Tibial nerve (tissue), 4 donors: ENCODE data around the gene ARHGAP36. TPM values are rescaled to one million over a fixed set of nuclear protein-coding genes. Genes with fewer than 3 reads are reported as not detected.

Source experiments
- DNase-seq, 2 donors: peaks; one replicate each; pipeline ENCODE4 v3.0.0-alpha.2; 2019; ENCODE audit warnings: low spot score in 2 of 2
- H3K27ac ChIP-seq, 4 donors: fragments of 200-600 bp; sonication (generic) in 3 of 4; one replicate each; pipeline ENCODE4 v1.5.1; 2017 to 2019; ENCODE audit warnings: mild to moderate bottlenecking in 1 of 4
- H3K27me3 ChIP-seq, 2 donors: fragments of 200-600 bp; sonication (generic) in 1 of 2; one replicate each; pipeline versions ENCODE4 v1.5.1 to v1.6.0; 2017 to 2019
- H3K36me3 ChIP-seq, 3 donors: fragments of 200-600 bp; sonication (generic); one replicate each; pipeline ENCODE4 v1.5.1; 2018 to 2019
- H3K4me1 ChIP-seq, 4 donors: fragments of 200-600 bp; sonication (generic) in 3 of 4; one replicate each; pipeline ENCODE4 v1.5.1; 2017 to 2019
- H3K4me3 ChIP-seq, 4 donors: fragments of 200-600 bp; sonication (generic) in 3 of 4; one replicate each; pipeline ENCODE4 v1.5.1; 2017 to 2019; ENCODE audit warnings: mild to moderate bottlenecking in 1 of 4, moderate library complexity in 1 of 4
- H3K9me3 ChIP-seq, 4 donors: fragments of 200-600 bp; sonication (generic) in 3 of 4; one replicate each; pipeline ENCODE4 v1.5.1; 2017 to 2019
- EP300 ChIP-seq, 2 donors: sonication (generic); formaldehyde crosslinking; IDR thresholded peaks; one replicate each; pipeline ENCODE4 v1.6.1; 2017; ENCODE audit warnings: antibody characterized with exemption in 2 of 2, mild to moderate bottlenecking in 1 of 2
- POLR2A ChIP-seq, 2 donors: fragments of 450-650 bp; IDR thresholded peaks; one replicate each; pipeline ENCODE4 v1.6.1; 2017; ENCODE audit warnings: antibody characterized with exemption in 2 of 2, mild to moderate bottlenecking in 2 of 2, moderate library complexity in 2 of 2
- WGBS, 2 donors: methylation state at CpG; one replicate each; pipeline ENCODE4 v1.1.5; 2018; 5-methylcytosine and 5-hydroxymethylcytosine counted together
- total RNA-seq, 4 donors: library from RNA; depleted of rRNA; stranded (reverse); fragments of >200 nt; gene quantifications; one replicate each; pipeline ENCODE4 v1.1.0, GENCODE V29; 2016
- TF ChIP-seq, protein P1 (sequence below), 5 experiments: fragments of 200-600 bp in 3 of 5; fragments of 450-650 bp in 2 of 5; sonication (generic) in 3 of 5; IDR thresholded peaks; one replicate each; pipeline ENCODE4 v1.5.1; 2016 to 2019; ENCODE audit warnings: antibody characterized with exemption in 5 of 5, mild to moderate bottlenecking in 3 of 5, moderate library complexity in 2 of 5

The ARHGAP36 gene
- total RNA-seq = not detected

DNA sequence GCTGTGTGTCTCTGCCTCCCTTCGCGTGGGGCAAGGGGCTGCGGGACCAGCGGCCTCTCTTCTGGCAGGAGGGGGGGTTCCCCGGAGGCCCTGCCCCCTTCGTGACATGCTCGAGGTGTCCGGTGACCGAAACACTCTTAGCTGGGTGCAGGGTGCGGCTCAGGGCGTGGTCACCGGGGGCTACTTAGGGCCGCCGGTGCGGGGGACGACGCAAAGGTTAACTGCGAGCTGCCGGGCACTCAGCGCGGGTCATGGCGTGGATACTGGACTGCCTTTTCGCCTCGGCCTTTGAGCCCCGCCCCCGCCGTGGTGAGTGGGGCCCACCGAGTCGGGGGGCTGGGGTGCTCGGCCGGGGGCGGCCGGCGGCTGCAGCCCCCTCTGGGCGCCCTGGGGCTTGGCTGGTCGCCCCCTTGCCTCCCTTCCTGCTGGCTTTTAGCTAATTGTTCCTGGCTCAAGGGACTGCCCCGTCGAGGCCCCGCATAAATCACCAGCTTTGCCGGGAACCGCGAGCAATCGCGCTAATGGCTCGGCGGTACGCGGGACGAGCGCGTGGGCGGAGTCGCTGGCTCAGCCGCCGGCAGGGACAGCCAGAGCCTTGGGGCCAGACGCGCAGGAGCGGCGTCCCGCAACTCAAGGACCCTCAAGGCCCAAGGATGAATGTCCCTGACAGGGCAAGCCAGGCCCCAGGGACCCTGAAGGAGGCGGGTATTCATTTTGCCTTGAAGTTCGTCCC lies at the start of gene ARHGAP36:
TSS of gene ARHGAP36 (plus strand) at position 211 of the 733 bp plus-strand sequence. CDS start 23,320 bp downstream, outside the sequence.
- Histone ChIP-seq H3K4me3 (no peak within 1 kb of the TSS), H3K9me3 (no peaks in the 10 kb centered on the region), H3K27me3 (peaks cover 0 to 32% of the 10 kb centered on the region in 2 donors), H3K27ac (no peak within 1 kb of the TSS), H3K4me1 (peaks cover 0 to 6% (median 0%) of the 10 kb centered on the region in 4 donors), H3K36me3 (no peaks in the 10 kb centered on the region)
- 36% methylated on average over 56 of the region's 62 CpGs; no CpG with 5 or more reads in 1 of the 2 donors for WGBS, 2 donors
- DNase-seq = no peak
- TF ChIP-seq EP300 (IDR thresholded peaks at IDR 0.05) (no peak), POLR2A (IDR thresholded peaks at IDR 0.05) (no peak)
- TF ChIP-seq, protein P1, sequence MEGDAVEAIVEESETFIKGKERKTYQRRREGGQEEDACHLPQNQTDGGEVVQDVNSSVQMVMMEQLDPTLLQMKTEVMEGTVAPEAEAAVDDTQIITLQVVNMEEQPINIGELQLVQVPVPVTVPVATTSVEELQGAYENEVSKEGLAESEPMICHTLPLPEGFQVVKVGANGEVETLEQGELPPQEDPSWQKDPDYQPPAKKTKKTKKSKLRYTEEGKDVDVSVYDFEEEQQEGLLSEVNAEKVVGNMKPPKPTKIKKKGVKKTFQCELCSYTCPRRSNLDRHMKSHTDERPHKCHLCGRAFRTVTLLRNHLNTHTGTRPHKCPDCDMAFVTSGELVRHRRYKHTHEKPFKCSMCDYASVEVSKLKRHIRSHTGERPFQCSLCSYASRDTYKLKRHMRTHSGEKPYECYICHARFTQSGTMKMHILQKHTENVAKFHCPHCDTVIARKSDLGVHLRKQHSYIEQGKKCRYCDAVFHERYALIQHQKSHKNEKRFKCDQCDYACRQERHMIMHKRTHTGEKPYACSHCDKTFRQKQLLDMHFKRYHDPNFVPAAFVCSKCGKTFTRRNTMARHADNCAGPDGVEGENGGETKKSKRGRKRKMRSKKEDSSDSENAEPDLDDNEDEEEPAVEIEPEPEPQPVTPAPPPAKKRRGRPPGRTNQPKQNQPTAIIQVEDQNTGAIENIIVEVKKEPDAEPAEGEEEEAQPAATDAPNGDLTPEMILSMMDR (IDR thresholded peaks at IDR 0.05) = no peak

DNA sequence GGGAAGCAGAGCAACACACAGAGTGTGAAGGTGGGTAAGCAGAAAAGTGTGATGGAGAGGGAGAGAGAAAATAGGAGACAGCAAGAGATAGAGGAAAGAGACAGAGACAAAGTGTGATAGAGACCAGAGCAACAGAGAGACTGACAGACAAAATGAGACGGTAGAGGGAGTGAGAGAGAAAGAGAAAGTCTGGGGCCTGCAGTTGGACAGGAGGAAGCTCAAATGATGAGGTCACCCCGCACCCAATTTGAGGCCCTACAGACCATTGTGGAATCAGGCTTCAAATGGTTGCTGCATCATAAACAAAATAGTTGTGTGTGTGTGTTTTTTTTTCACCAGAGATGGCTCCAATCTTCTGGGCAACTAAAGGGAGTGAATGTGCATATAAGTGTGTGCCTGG lies 48.0 kb upstream of the ARHGAP36 start:
- no peak for DNase-seq
- Histone ChIP-seq H3K4me3 (no peak overlapping the region), H3K36me3 (no peaks in the 10 kb centered on the region), H3K27me3 (peaks cover 0 to 13% of the 10 kb centered on the region in 2 donors), H3K4me1 (no peaks in the 10 kb centered on the region), H3K9me3 (no peaks in the 10 kb centered on the region), H3K27ac (no peak overlapping the region)
- WGBS, 2 donors = 63 to 74% methylated on average over 2 of the region's 2 CpGs
- TF ChIP-seq, protein P1 (IDR thresholded peaks at IDR 0.05) = no peak
- TF ChIP-seq POLR2A (IDR thresholded peaks at IDR 0.05) (no peak), EP300 (IDR thresholded peaks at IDR 0.05) (no peak)

GRCh38 chrX:131025336-131025735 lies 32.8 kb upstream of the ARHGAP36 start:
- H3K36me3 ChIP-seq = no peaks in the 10 kb centered on the region
- H3K9me3 ChIP-seq = no peaks in the 10 kb centered on the region
- no peak overlapping the region for H3K4me3 ChIP-seq
- WGBS, 2 donors = 55 to 63% methylated on average over 3 of the region's 3 CpGs
- H3K4me1 ChIP-seq = no peaks in the 10 kb centered on the region
- no peak overlapping the region for H3K27ac ChIP-seq
- no peak for DNase-seq
- H3K27me3 ChIP-seq = no peaks in the 10 kb centered on the region
- no peak for TF ChIP-seq EP300 (IDR thresholded peaks at IDR 0.05)
- no peak for TF ChIP-seq POLR2A (IDR thresholded peaks at IDR 0.05)
- TF ChIP-seq, protein P1 (IDR thresholded peaks at IDR 0.05) = no peak

GRCh38 chrX:131032354-131033230 lies 25.6 kb upstream of the ARHGAP36 start:
- Histone ChIP-seq H3K4me1 (no peaks in the 10 kb centered on the region), H3K4me3 (no peak overlapping the region), H3K36me3 (no peaks in the 10 kb centered on the region), H3K9me3 (no peaks in the 10 kb centered on the region), H3K27me3 (no peaks in the 10 kb centered on the region), H3K27ac (no peak overlapping the region)
- DNase-seq = no peak
- 49 to 60% methylated on average over 2 of the region's 2 CpGs for WGBS, 2 donors
- no peak for TF ChIP-seq EP300 (IDR thresholded peaks at IDR 0.05)
- TF ChIP-seq, protein P1 (IDR thresholded peaks at IDR 0.05) = no peak
- TF ChIP-seq POLR2A (IDR thresholded peaks at IDR 0.05) = no peak

- no peak overlapping the region for H3K4me3 ChIP-seq
- H3K9me3 ChIP-seq = no peaks in the 10 kb centered on the region
- H3K36me3 ChIP-seq = no peaks in the 10 kb centered on the region
- no peak overlapping the region for H3K27ac ChIP-seq
- no peaks in the 10 kb centered on the region for H3K27me3 ChIP-seq
- TF ChIP-seq EP300 (IDR thresholded peaks at IDR 0.05) (no peak), POLR2A (IDR thresholded peaks at IDR 0.05) (no peak)
- TF ChIP-seq, protein P1 (IDR thresholded peaks at IDR 0.05) = no peak
- no peak for DNase-seq
- H3K4me1 ChIP-seq = no peaks in the 10 kb centered on the region
- WGBS, 2 donors = 70 to 71% methylated on average over 7 of the region's 7 CpGs
These were observed 24.1 kb upstream of the ARHGAP36 start for GRCh38 chrX:131034063-131034462.
